ENCODE results near the gene METTL13. TPM values are rescaled to one million over a fixed set of nuclear protein-coding genes. Genes with fewer than 3 reads are reported as not detected.
A peak's percentile ranks its signal among the peaks of the same experiment; 100 is the strongest.

Gene METTL13
- total and polyA plus RNA-seq, 9 of the 15 experiments (the other 6 are each of a cell fraction or from before 2014, with no cell fraction given): 18.9 to 78.9 (median 54.9) TPM

DNA sequence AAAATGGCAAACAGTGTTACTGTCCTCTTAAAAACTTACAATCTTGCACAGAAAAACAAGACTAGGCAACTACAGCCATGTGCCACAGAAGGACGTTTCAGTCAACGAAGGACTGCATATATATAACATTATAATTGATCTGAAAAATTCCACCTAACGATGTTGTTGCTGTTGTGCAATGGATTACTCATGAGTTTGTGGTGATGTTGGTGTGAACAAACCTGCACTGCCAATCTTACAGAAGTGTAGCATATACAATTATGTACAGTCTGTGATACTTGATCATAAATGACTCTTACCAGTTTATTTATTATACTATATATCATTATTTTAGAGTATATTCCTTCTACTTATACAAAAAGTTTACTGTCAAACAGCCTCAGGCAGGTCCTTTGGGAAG, 32.8 kb upstream of the METTL13 start:
- no peaks in the 10 kb centered on the region for H3K9me3 ChIP-seq (replicated peaks; ENCODE audit: control insufficient read depth, insufficient read depth, low read depth, low read length)
- in situ Hi-C loops (cut with MboI) (no loop called here), intact Hi-C loops (cut with micrococcal nuclease) (loop anchor here (10.0 kb wide), 1 partner anchor 264 kb away; the partner anchor contains the start of gene PRRC2C)
- no peak overlapping the region for H3K4me2 ChIP-seq (ENCODE audit: insufficient read depth, low read length)
- DNase-seq (ENCODE audit: extremely low read depth in 1 of 4, low spot score in 3 of 4): no peak
- no peak overlapping the region for H3K27ac ChIP-seq (ENCODE audit: extremely low read depth, low read depth, low read length)
- no peak for FAIRE-seq
- POLR2A ChIA-PET: interaction anchor here (0.6 kb wide), 1 partner anchor 268 kb away, joined by 3 read pairs; no protein-coding TSS in a partner anchor
- no peaks in the 10 kb centered on the region for H3K9me1 ChIP-seq (ENCODE audit: control insufficient read depth, insufficient read depth, low read length)
- TF ChIP-seq GATA2 (CRISPR knock-in tag; IDR thresholded peaks at IDR 0.05) (no peak), ZNF507 (tag; conservative IDR thresholded peaks at IDR 0.05) (no peak), PPARD (CRISPR knock-in tag; IDR thresholded peaks at IDR 0.05) (no peak), CBX5 (IDR thresholded peaks at IDR 0.05; ENCODE audit: borderline replicate concordance, low read depth) (no peak), ZNF644 (tag; IDR thresholded peaks at IDR 0.05; ENCODE audit: low read depth) (no peak), LEF1 (IDR thresholded peaks at IDR 0.05) (no peak)
- no peak overlapping the region for H3K4me3 ChIP-seq
- BruUV-seq (replicated peaks): no TSS peak
- no peaks in the 10 kb centered on the region for H3K36me3 ChIP-seq (ENCODE audit: control insufficient read depth, insufficient read depth, low read length)
- no peak overlapping the region; the same call in 1 of the 2 replicates for H2AFZ ChIP-seq (ENCODE audit: low read depth, low read length)
- H3K4me1 ChIP-seq (replicated peaks in 1 of 2; ENCODE audit: control insufficient read depth in 2 of 2, insufficient read depth in 2 of 2, low read length in 2 of 2): peaks cover 4 to 9% of the 10 kb centered on the region in 2 experiments
- WGBS (ENCODE audit: insufficient coverage, low coverage, missing lambda C conversion rate): 40% methylated on average over 3 of the region's 3 CpGs
- H3K79me2 ChIP-seq (ENCODE audit: control insufficient read depth, insufficient read depth, low read length): no peaks in the 10 kb centered on the region
- H4K20me1 ChIP-seq (replicated peaks; ENCODE audit: control insufficient read depth, insufficient read depth, low read length): no peaks in the 10 kb centered on the region
- CTCF ChIA-PET (ENCODE audit: low intra/inter-chr PET ratio): no interaction called here
- no peak overlapping the region for H3K9ac ChIP-seq (ENCODE audit: insufficient read depth in 1 of 2, low read depth in 2 of 2, low read length in 2 of 2)
- H3K27me3 ChIP-seq (ENCODE audit: control insufficient read depth in 2 of 2, insufficient read depth in 2 of 2, low read length in 2 of 2): no peaks in the 10 kb centered on the region
- no peak for ATAC-seq

GRCh38 chr1:171751221-171751620, 30.2 kb upstream of the METTL13 start:
- H3K4me2 ChIP-seq (ENCODE audit: insufficient read depth, low read length): no peak overlapping the region
- H3K36me3 ChIP-seq (ENCODE audit: control insufficient read depth, insufficient read depth, low read length): no peaks in the 10 kb centered on the region
- H2AFZ ChIP-seq (ENCODE audit: low read depth, low read length): peak overlapping the region; percentile 47
- H4K20me1 ChIP-seq (replicated peaks; ENCODE audit: control insufficient read depth, insufficient read depth, low read length): no peaks in the 10 kb centered on the region
- intact Hi-C loops (cut with micrococcal nuclease): no loop called here
- peaks cover 16 to 22% of the 10 kb centered on the region in 2 experiments for H3K4me1 ChIP-seq (replicated peaks in 1 of 2; ENCODE audit: control insufficient read depth in 2 of 2, insufficient read depth in 2 of 2, low read length in 2 of 2)
- no peaks in the 10 kb centered on the region for H3K9me1 ChIP-seq (ENCODE audit: control insufficient read depth, insufficient read depth, low read length)
- 88% methylated on average over 6 of the region's 6 CpGs for WGBS (ENCODE audit: insufficient coverage, low coverage, missing lambda C conversion rate)
- no peak for DNase-seq (ENCODE audit: extremely low read depth in 1 of 4, low spot score in 3 of 4)
- FAIRE-seq: no peak
- H3K9ac ChIP-seq (ENCODE audit: insufficient read depth in 1 of 2, low read depth in 2 of 2, low read length in 2 of 2): no peak overlapping the region
- BruUV-seq (replicated peaks): no TSS peak
- in situ Hi-C loops (cut with MboI): no loop called here
- POLR2A ChIA-PET: no interaction called here
- H3K79me2 ChIP-seq (ENCODE audit: control insufficient read depth, insufficient read depth, low read length): no peaks in the 10 kb centered on the region
- no peaks in the 10 kb centered on the region for H3K9me3 ChIP-seq (replicated peaks; ENCODE audit: control insufficient read depth, insufficient read depth, low read depth, low read length)
- no peak for ATAC-seq
- H3K27me3 ChIP-seq (ENCODE audit: control insufficient read depth in 2 of 2, insufficient read depth in 2 of 2, low read length in 2 of 2): no peaks in the 10 kb centered on the region
- H3K4me3 ChIP-seq: no peak overlapping the region
- no peak for TF ChIP-seq MXI1 (IDR thresholded peaks at IDR 0.05; ENCODE audit: low read depth, low read length)
- TF ChIP-seq ARID1B (IDR thresholded peaks at IDR 0.05): no peak
- TF ChIP-seq ASH1L (IDR thresholded peaks at IDR 0.05; ENCODE audit: borderline replicate concordance, low read depth, partially characterized antibody): no peak
- TF ChIP-seq E2F3 (CRISPR knock-in tag; IDR thresholded peaks at IDR 0.05): no peak
- TF ChIP-seq MCM2 (IDR thresholded peaks at IDR 0.05; ENCODE audit: low read depth): no peak
- TF ChIP-seq STAT6 (CRISPR knock-in tag; IDR thresholded peaks at IDR 0.05): no peak
- TF ChIP-seq DDX20 (tag; IDR thresholded peaks at IDR 0.05; ENCODE audit: low read depth): no peak
- no peak for TF ChIP-seq ELF2 (CRISPR knock-in tag; IDR thresholded peaks at IDR 0.05)
- TF ChIP-seq BACH1 (tag; IDR thresholded peaks at IDR 0.05): no peak
- H3K27ac ChIP-seq (ENCODE audit: extremely low read depth, low read depth, low read length): no peak overlapping the region
- CTCF ChIA-PET (ENCODE audit: low intra/inter-chr PET ratio): no interaction called here
